B cell (primary cell): Measurements from ENCODE around the gene TSPAN2. TPM values are rescaled to one million over a fixed set of nuclear protein-coding genes. Genes with fewer than 3 reads are reported as not detected.

Experiments
- ATAC-seq: fragments of 200-7000 bp; cut with Tn5 transposase; one replicate; pipeline ENCODE4 v1.10.0; 2021; ENCODE audit warnings: low read depth, mild to moderate bottlenecking, moderate number of reproducible peaks, moderate library complexity
- CTCF ChIA-PET: fragments of 350-600 bp; sonication (Branson Sonifier 250); formaldehyde crosslinking; loops from one replicate; lab custom pipeline; 2021; ENCODE audit warnings: antibody characterized with exemption, inconsistent platforms; lab: Charles Lee
- POLR2A ChIA-PET: fragments of 350-600 bp; sonication (Branson Sonifier 250); formaldehyde crosslinking; loops from one replicate; lab custom pipeline; 2021; ENCODE audit warnings: antibody characterized with exemption; lab: Charles Lee
- DNase-seq: peaks from one replicate; pipeline ENCODE4 v3.0.0; 2013
- H2AFZ ChIP-seq: 2 replicates; pipeline ENCODE4 v1.6.1; 2012; ENCODE audit warnings: mild to moderate bottlenecking, low read depth, low read length; ENCODE audit not compliant: insufficient read depth, poor library complexity, severe bottlenecking
- H3K27ac ChIP-seq, 2 donors: 1 replicate in 1 of 2; 2 replicates in 1 of 2; pipeline ENCODE4 v1.5.1; 2012 to 2013; ENCODE audit warnings: low read length in 2 of 2, mild to moderate bottlenecking in 2 of 2, moderate library complexity in 1 of 2
- H3K27me3 ChIP-seq, 4 experiments: fragments of 200-600 bp in 1 of 4; sonication (generic) in 1 of 4; replicated peaks in 1 of 4; 1 replicate in 2 of 4; 2 replicates in 2 of 4; pipeline versions ENCODE4 v1.6.1 to v1.7.0; 2013 to 2016; ENCODE audit warnings: low read length in 3 of 4, mild to moderate bottlenecking in 2 of 4, mixed read lengths in 1 of 4, moderate library complexity in 1 of 4; ENCODE audit not compliant: insufficient read depth in 4 of 4, control insufficient read depth in 3 of 4; ENCODE audit errors: control extremely low read depth in 1 of 4
- H3K36me3 ChIP-seq, 2 experiments: replicated peaks in 1 of 2; 1 replicate in 1 of 2; 2 replicates in 1 of 2; pipeline versions ENCODE4 v1.6.1 to v1.7.1; 2013; ENCODE audit warnings: low read length in 1 of 2; ENCODE audit not compliant: insufficient read depth in 2 of 2, control insufficient read depth in 1 of 2; ENCODE audit errors: control extremely low read depth in 1 of 2, extremely low read depth in 1 of 2
- H3K4me1 ChIP-seq, 2 donors: fragments of 200-600 bp in 1 of 2; sonication (generic) in 1 of 2; 1 replicate in 1 of 2; 2 replicates in 1 of 2; pipeline versions ENCODE4 v1.5.1 to v1.6.1; 2013 to 2017; ENCODE audit warnings: low read length in 2 of 2; ENCODE audit not compliant: control insufficient read depth in 2 of 2, insufficient read depth in 2 of 2
- H3K4me2 ChIP-seq: replicated peaks from 2 replicates; pipeline ENCODE3; 2012; ENCODE audit warnings: mild to moderate bottlenecking, low read depth, low read length; ENCODE audit not compliant: poor library complexity, severe bottlenecking
- H3K4me3 ChIP-seq, 5 experiments: fragments of 200-600 bp in 1 of 5; sonication (generic) in 1 of 5; 1 replicate in 3 of 5; 2 replicates in 2 of 5; pipeline versions ENCODE4 v1.5.1 to v1.7.0; 2011 to 2016; ENCODE audit warnings: low read length in 4 of 5, mild to moderate bottlenecking in 4 of 5, low read depth in 2 of 5, control low read depth in 1 of 5, moderate library complexity in 1 of 5; ENCODE audit not compliant: insufficient read depth in 1 of 5; ENCODE audit errors: control extremely low read depth in 1 of 5, extremely low read depth in 1 of 5
- H3K79me2 ChIP-seq: fragments of 200-600 bp; sonication (generic); one replicate; pipeline ENCODE4 v1.6.0; 2016; ENCODE audit warnings: low read length; ENCODE audit not compliant: control insufficient read depth, insufficient read depth
- H3K9ac ChIP-seq: fragments of 200-600 bp; sonication (generic); 2 replicates; pipeline ENCODE4 v1.6.1; 2017; ENCODE audit warnings: mild to moderate bottlenecking, low read length, moderate library complexity
- H3K9me3 ChIP-seq, 3 donors: one replicate each; pipeline versions ENCODE4 v1.6.1 to v1.7.1; 2013; ENCODE audit warnings: low read length in 2 of 3; ENCODE audit not compliant: control insufficient read depth in 2 of 3, insufficient read depth in 1 of 3; ENCODE audit errors: control extremely low read depth in 1 of 3
- H4K20me1 ChIP-seq: 2 replicates; pipeline ENCODE4 v1.6.0; 2012; ENCODE audit warnings: mild to moderate bottlenecking, low read length; ENCODE audit not compliant: insufficient read depth, control insufficient read depth, poor library complexity, severe bottlenecking
- H3K27ac Mint-ChIP-seq: one replicate; pipeline ENCODE4 v1.8.0; 2021; ENCODE audit warnings: mixed read lengths
- H3K27me3 Mint-ChIP-seq: one replicate; pipeline ENCODE4 v1.8.0; 2021; ENCODE audit warnings: mixed read lengths
- H3K4me1 Mint-ChIP-seq: one replicate; pipeline ENCODE4 v1.8.0; 2021; ENCODE audit warnings: mixed read lengths
- H3K4me3 Mint-ChIP-seq: one replicate; pipeline ENCODE4 v1.8.0; 2021; ENCODE audit warnings: mixed read lengths
- H3K9me3 Mint-ChIP-seq: one replicate; pipeline ENCODE4 v1.8.0; 2022; ENCODE audit warnings: mixed read lengths; ENCODE audit not compliant: insufficient read depth
- CTCF ChIP-seq: fragments of 200-600 bp; IDR thresholded peaks from one replicate; pipeline ENCODE4 v1.8.0; 2022; ENCODE audit warnings: antibody characterized with exemption, mild to moderate bottlenecking
- EZH2 ChIP-seq: IDR thresholded peaks from 2 replicates; pipeline ENCODE4 v1.6.1; 2012; ENCODE audit warnings: borderline replicate concordance, low read depth, mild to moderate bottlenecking, moderate library complexity, low read length; ENCODE audit not compliant: insufficient read depth, poor library complexity, severe bottlenecking
- WGBS: methylation state at CpG from one replicate; pipeline ENCODE4 v1.1.5; 2013; ENCODE audit warnings: missing lambda C conversion rate; ENCODE audit not compliant: insufficient coverage; 5-methylcytosine and 5-hydroxymethylcytosine counted together
- intact Hi-C: fragments of 100-400 bp; cut with micrococcal nuclease; formaldehyde crosslinking; loops from one replicate; pipeline ENCODE4 v1.10.0; 2022
- polyA plus RNA-seq: library from polyadenylated mRNA; depleted of rRNA; stranded (reverse); fragments of >200 nt; gene quantifications from 2 replicates; pipeline ENCODE4 v1.2.3, GENCODE V29; 2012
- total RNA-seq, 2 donors: library from RNA; stranded (reverse); fragments of 120-200 nt in 1 of 2; gene quantifications; 1 replicate in 1 of 2; 2 replicates in 1 of 2; pipeline versions ENCODE4 v1.2.3 to v1.2.4, GENCODE V29; 2013 to 2022

TSPAN2 gene
- total and polyA plus RNA-seq, 2 donors (not counting 1 experiment from before 2014, with no cell fraction given) = 0.24 to 0.34 TPM

- intact Hi-C loops = no loop called here
These were observed 22.0 kb downstream of the TSPAN2 start for GRCh38 chr1:115067161-115067859.

More at GRCh38 chr1:115067161-115067859, 22.0 kb downstream of the TSPAN2 start:
- H3K4me3 Mint-ChIP-seq = no peak overlapping the region
- H3K4me1 Mint-ChIP-seq = peaks cover 17% of the 10 kb centered on the region
- Histone ChIP-seq H3K36me3 (no peaks in the 10 kb centered on the region), H3K27ac (no peak overlapping the region), H3K4me3 (no peak overlapping the region), H2AFZ (no peak overlapping the region), H4K20me1 (no peaks in the 10 kb centered on the region), H3K79me2 (no peaks in the 10 kb centered on the region), H3K9ac (no peak overlapping the region), H3K9me3 (no peaks in the 10 kb centered on the region), H3K4me1 (peaks cover 11 to 13% of the 10 kb centered on the region in 2 donors), H3K27me3 (no peaks in the 10 kb centered on the region), H3K4me2 (no peak overlapping the region)
- H3K9me3 Mint-ChIP-seq = peaks cover 3% of the 10 kb centered on the region
- ChIA-PET CTCF (interaction anchor here (1.9 to 3.9 kb wide), 2 partner anchors 10 to 14 kb away, joined by 6 to 17 read pairs; no protein-coding TSS in a partner anchor), POLR2A (no interaction called here)
- no peak overlapping the region for H3K27ac Mint-ChIP-seq
- ATAC-seq (no peak), DNase-seq (no peak)
- no peaks in the 10 kb centered on the region for H3K27me3 Mint-ChIP-seq
- 100% methylated on average over 3 of the region's 8 CpGs for WGBS
- TF ChIP-seq CTCF (no peak), EZH2 (no peak)
